Stimulated activated CD4-positive, alpha-beta T cell treated with anti-CD3 and anti-CD28 coated beads, Interleukin-12 subunit alpha, Interleukin-12 subunit beta, amount 100 ng/mL, for 24 hours (primary cell): ENCODE measurements around the gene ACTL8.

Experiments
- DNase-seq, 2 experiments: peaks; one replicate each; pipeline ENCODE4 v3.0.0-alpha.2; 2020; ENCODE audit warnings: low read depth in 2 of 2

The ACTL8 gene

GRCh38 chr1:17875171-17875881 lies 120.2 kb downstream of the ACTL8 start:
- DNase-seq = no peak

GRCh38 chr1:17875882-17876280 lies 120.7 kb downstream of the ACTL8 start:
- DNase-seq = no peak
